DMS53 treated with DMSO at 0.1 percent for 48 hours (cell line): ENCODE data around the gene ZCCHC24.

Experiments
- DNase-seq: peaks from one replicate; lab custom pipeline; 2025; ENCODE audit not compliant: unreplicated experiment; lab: John Stamatoyannopoulos, UW

The ZCCHC24 gene

GRCh38 chr10:79412516-79412915, 32.9 kb downstream of the ZCCHC24 start:
- DNase-seq: no peak

GRCh38 chr10:79411546-79412495, 33.6 kb downstream of the ZCCHC24 start:
- DNase-seq: no peak

- no peak for DNase-seq
Measured at GRCh38 chr10:79410315-79411094, 34.9 kb downstream of the ZCCHC24 start.

GRCh38 chr10:79409726-79410085, 35.7 kb downstream of the ZCCHC24 start:
- no peak for DNase-seq

- no peak for DNase-seq
Measured at GRCh38 chr10:79409038-79409725, 36.2 kb downstream of the ZCCHC24 start.

- DNase-seq: no peak
Measured at GRCh38 chr10:79407811-79408795, 37.3 kb downstream of the ZCCHC24 start.

DNA sequence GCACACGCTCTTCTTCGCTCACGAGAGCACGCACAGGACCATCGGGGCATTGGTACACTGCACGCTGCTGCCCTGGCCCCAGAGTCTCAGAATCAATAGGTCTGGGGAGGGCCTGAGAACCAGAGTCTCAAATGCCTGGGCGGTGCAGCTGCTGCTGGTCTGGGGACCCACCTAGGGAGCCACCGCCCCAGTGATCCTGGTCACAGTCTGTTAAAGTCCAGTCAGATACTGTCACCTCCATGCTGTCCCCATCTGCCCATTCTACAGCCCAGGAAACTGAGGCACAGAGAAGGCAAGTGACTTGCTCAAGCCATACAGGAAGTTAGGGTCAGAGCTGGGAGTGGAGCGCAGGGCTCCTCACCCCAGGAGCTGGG, 38.0 kb downstream of the ZCCHC24 start:
- DNase-seq: no peak

GRCh38 chr10:79406683-79407422, 38.6 kb downstream of the ZCCHC24 start:
- no peak for DNase-seq

GRCh38 chr10:79405995-79406515, 39.4 kb downstream of the ZCCHC24 start:
- DNase-seq: no peak

- no peak for DNase-seq
Measured at GRCh38 chr10:79405221-79405994, 40.0 kb downstream of the ZCCHC24 start.

DNA sequence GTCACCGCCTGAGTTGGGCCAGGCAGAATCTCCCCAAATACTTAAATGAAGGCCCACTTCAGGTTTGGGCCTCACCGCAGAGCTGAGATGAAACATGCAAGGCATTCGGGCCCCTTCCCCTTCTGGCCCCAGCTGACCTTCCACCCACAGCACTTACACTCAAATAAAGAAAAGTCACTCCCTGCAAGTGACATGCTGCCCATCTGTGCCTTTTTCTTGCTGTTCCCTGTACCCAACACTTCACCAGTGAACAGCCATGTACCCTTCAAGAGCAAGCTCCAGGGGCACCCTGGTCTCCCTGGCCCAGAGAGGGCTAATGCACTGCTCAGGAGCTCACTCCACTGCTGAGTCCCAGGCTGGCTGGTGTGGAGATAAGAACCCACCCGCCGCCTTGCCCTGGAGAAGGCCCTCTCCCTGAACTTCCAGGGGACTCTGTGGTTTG, 40.7 kb downstream of the ZCCHC24 start:
- no peak for DNase-seq

DNA sequence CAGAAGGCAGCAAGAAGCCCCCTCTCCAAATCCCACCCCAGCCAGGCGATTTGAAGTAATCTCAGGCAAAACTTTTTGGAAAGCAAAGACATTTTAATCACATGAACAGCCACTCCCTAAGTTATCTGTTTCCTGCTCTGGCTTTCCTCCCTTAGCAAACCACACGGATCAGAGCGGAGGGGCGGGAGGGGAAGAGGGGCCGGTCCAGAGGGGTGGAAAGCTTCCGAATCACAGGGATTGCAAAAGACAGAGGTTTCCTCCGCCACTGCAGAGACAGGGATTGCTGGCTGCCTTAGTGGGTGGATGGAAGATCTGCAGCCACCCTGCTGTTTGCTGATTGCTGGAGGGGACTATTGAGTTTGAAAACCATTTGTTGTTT, 41.2 kb downstream of the ZCCHC24 start:
- DNase-seq: no peak

- no peak for DNase-seq
Measured at GRCh38 chr10:79403441-79404230, 41.8 kb downstream of the ZCCHC24 start.

DNA sequence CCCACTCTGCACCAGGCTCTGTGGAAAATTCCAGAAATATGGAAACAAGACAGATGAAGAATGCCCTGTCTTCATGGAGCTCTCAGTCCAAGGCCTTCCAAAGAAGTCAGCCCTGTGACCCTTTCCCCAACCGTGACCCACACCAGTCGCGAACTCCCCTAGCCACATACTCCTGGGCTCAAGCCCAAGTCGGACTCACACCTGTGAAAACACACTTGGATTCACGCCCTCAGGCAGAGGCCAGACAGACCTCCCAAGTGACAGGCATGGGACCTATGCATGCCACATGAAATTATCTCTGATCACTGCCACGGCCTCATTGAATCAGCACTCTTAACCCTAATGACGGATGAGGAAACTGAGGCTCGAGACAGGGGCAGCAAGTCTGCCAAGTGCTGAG, 42.5 kb downstream of the ZCCHC24 start:
- no peak for DNase-seq

DNA sequence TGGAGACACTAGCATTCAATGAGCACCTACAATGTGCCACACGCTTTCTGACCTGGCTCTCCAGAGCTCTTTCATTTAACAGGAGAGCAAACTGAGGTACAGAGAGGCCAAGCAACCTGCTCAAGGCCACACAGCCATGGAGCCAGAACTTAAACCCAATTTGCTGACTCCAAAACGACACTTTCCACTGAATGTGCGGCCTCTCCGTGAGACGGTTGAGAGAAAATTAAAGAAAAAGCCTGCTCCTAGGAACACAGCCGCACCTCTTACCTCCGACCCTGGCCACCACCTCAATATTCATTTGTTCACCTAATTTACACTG, 42.8 kb downstream of the ZCCHC24 start:
- DNase-seq: no peak

DNA sequence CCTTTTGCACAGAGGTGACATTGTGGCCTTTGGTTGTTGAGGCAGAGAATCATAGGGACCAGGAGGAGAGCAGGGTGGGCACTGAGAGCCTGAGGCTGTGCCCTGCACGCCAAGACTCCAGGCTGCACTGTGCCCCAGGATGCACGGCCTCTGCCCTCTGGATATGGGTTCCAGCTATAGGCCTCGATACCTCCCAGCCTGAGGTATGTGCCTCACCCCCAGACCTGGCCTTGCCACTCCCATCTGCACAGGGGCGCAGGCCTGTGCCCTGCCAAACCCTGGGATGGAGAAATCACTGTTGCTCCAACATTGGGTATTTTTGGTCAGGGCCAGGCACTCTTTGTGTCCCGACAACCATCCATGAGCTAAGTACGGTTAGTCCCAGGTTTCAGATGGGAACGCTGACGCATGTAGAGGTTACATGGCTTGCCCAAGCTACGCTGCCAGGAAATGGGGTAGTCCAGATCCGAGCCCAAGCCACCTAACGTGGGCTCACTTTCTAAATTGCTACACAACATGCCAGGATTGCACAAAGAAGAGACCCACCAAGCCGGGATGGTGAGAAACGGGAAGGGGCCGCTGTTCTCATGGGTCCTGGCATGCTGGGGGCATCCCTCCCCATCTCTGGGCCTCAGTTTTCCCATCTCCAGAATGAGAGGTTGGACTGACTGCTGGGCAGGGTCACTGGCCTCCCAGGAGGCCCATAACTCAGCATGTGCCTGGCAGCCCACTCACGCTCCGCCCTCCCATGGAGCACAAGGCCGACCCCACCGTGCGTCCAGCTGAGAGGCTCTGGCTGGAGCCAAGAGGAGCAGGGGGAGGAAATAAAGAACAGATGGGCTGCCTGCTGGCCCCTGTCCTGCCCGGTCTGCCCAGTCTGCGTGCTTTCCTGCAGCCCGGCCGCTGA, 44.2 kb downstream of the ZCCHC24 start:
- no peak for DNase-seq
